HCT116 (cell line): ENCODE measurements around the gene RHPN2. TPM values are rescaled to one million over a fixed set of nuclear protein-coding genes. Genes with fewer than 3 reads are reported as not detected.

Experiments
- ATAC-seq: fragments of 200-7000 bp; cut with Tn5 transposase; 2 replicates; pipeline ENCODE4 v1.9.1; 2020; ENCODE audit warnings: mild to moderate bottlenecking, moderate library complexity
- BruUV-seq: library from RNA; stranded (reverse); fragments of 400-500 nt; replicated peaks from 2 replicates; lab custom pipeline; 2021; lab: Mats Ljungman, UMichigan
- CTCF ChIA-PET: fragments of 300-600 bp; sonication (Branson Sonifier 250); formaldehyde crosslinking; loops from one replicate; lab custom pipeline; 2021; ENCODE audit warnings: antibody characterized with exemption; lab: Charles Lee
- POLR2A ChIA-PET: fragments of 300-600, 350-600 bp; sonication (Branson Sonifier 250); formaldehyde crosslinking; loops from one replicate; lab custom pipeline; 2021; ENCODE audit warnings: antibody characterized with exemption; lab: Charles Lee
- RAD21 ChIA-PET, 2 experiments: fragments of 300-600 bp; sonication (Branson Sonifier 250); formaldehyde crosslinking; loops; one replicate each; lab custom pipeline; 2023; ENCODE audit warnings: low total read pairs in 2 of 2; ENCODE audit not compliant: uncharacterized antibody in 2 of 2, unreplicated experiment in 2 of 2, low non-redundant PET in 1 of 2; lab: Charles Lee
- DNase-seq: peaks from one replicate; pipeline ENCODE4 v3.0.0-alpha.2; 2010; ENCODE audit warnings: low read depth, low spot score
- H2AFZ ChIP-seq: fragments of 200-600 bp; shearing (Covaris generic), sonication (generic); 2 replicates; pipeline ENCODE4 v1.6.1; 2017; ENCODE audit warnings: low read depth, mixed run types, mixed read lengths, antibody characterized with exemption, low read length; ENCODE audit not compliant: poor library complexity, severe bottlenecking
- H3K27ac ChIP-seq: 2 replicates; pipeline ENCODE4 v1.5.1; 2012; ENCODE audit warnings: low read depth, low read length
- H3K27me3 ChIP-seq: fragments of 200-600 bp; sonication (generic); 2 replicates; pipeline ENCODE4 v1.6.1; 2016; ENCODE audit warnings: mixed run types, low read length, mixed read lengths; ENCODE audit not compliant: insufficient read depth
- H3K36me3 ChIP-seq, 2 experiments: fragments of 200-500 bp in 1 of 2; fragments of 200-600 bp in 1 of 2; sonication (Bioruptor generic) in 1 of 2; sonication (generic) in 1 of 2; 2 replicates each; pipeline versions ENCODE4 v1.5.1 to v1.6.1; 2014 to 2016; ENCODE audit warnings: low read length in 2 of 2, inconsistent platforms in 1 of 2, mixed read lengths in 1 of 2, mixed run types in 1 of 2; ENCODE audit not compliant: insufficient read depth in 2 of 2, control insufficient read depth in 1 of 2
- H3K4me1 ChIP-seq, 2 experiments: fragments of 200-600 bp in 1 of 2; sonication (generic) in 1 of 2; 2 replicates each; pipeline versions ENCODE4 v1.5.1 to v1.6.1; 2012 to 2017; ENCODE audit warnings: low read length in 2 of 2, inconsistent platforms in 1 of 2, mild to moderate bottlenecking in 1 of 2, mixed read lengths in 1 of 2, mixed run types in 1 of 2, moderate library complexity in 1 of 2; ENCODE audit not compliant: insufficient read depth in 2 of 2, control insufficient read depth in 1 of 2
- H3K4me2 ChIP-seq: fragments of 200-600 bp; sonication (generic); 2 replicates; pipeline ENCODE4 v1.6.1; 2017; ENCODE audit warnings: mixed run types, low read length, mixed read lengths
- H3K4me3 ChIP-seq, 2 experiments: fragments of 200-600 bp in 1 of 2; sonication (generic) in 1 of 2; replicated peaks in 1 of 2; 2 replicates each; pipeline ENCODE4 v1.5.1; 2011 to 2016; ENCODE audit warnings: low read length in 2 of 2, control low read depth in 1 of 2, low read depth in 1 of 2, mild to moderate bottlenecking in 1 of 2, mixed read lengths in 1 of 2, mixed run types in 1 of 2
- H3K79me2 ChIP-seq: fragments of 200-600 bp; sonication (generic); 2 replicates; pipeline ENCODE4 v1.6.1; 2017; ENCODE audit warnings: mild to moderate bottlenecking, mixed run types, low read length, moderate library complexity, mixed read lengths; ENCODE audit not compliant: insufficient read depth
- H3K9ac ChIP-seq: fragments of 200-600 bp; sonication (generic); 2 replicates; pipeline ENCODE4 v1.6.1; 2016; ENCODE audit warnings: low read length, mixed read lengths
- H3K9me2 ChIP-seq: fragments of 200-600 bp; sonication (generic), shearing (Covaris generic); 2 replicates; pipeline ENCODE4 v1.6.1; 2017; ENCODE audit warnings: mixed run types, mild to moderate bottlenecking, moderate library complexity; ENCODE audit not compliant: insufficient read depth
- H3K9me3 ChIP-seq, 2 experiments: fragments of 200-500 bp in 1 of 2; fragments of 200-600 bp in 1 of 2; sonication (Bioruptor generic) in 1 of 2; sonication (generic) in 1 of 2; 2 replicates each; pipeline ENCODE4 v1.6.1; 2014 to 2017; ENCODE audit warnings: low read length in 2 of 2, mixed read lengths in 2 of 2, inconsistent platforms in 1 of 2, low read depth in 1 of 2, mild to moderate bottlenecking in 1 of 2, mixed run types in 1 of 2, moderate library complexity in 1 of 2; ENCODE audit not compliant: control insufficient read depth in 1 of 2, insufficient read depth in 1 of 2
- H4K20me1 ChIP-seq: fragments of 200-600 bp; sonication (generic), shearing (Covaris generic); 2 replicates; pipeline ENCODE4 v1.6.1; 2017; ENCODE audit warnings: mixed run types, mild to moderate bottlenecking, moderate library complexity; ENCODE audit not compliant: insufficient read depth
- CEBPB ChIP-seq: IDR thresholded peaks from 2 replicates; pipeline ENCODE4 v1.6.1; 2012; ENCODE audit warnings: low read depth
- RAD21 ChIP-seq: IDR thresholded peaks from 2 replicates; pipeline ENCODE4 v1.6.1; 2012; ENCODE audit warnings: low read depth, mild to moderate bottlenecking
- intact Hi-C: fragments of 100-400 bp; cut with micrococcal nuclease; formaldehyde crosslinking; loops from 2 replicates; pipeline ENCODE4 v1.10.0; 2022
- total RNA-seq: library from RNA; stranded (reverse); gene quantifications from one replicate; pipeline ENCODE4 v1.2.1, GENCODE V29; 2021; ENCODE audit not compliant: unreplicated experiment
- TF ChIP-seq, protein P1 (sequence below): IDR thresholded peaks from 2 replicates; pipeline ENCODE4 v1.6.1; 2011; ENCODE audit warnings: mild to moderate bottlenecking, low read length, moderate library complexity; ENCODE audit not compliant: insufficient replicate concordance; ENCODE audit errors: extremely low read depth
- TF ChIP-seq, protein P2 (sequence below): IDR thresholded peaks from 2 replicates; pipeline ENCODE4 v1.6.1; 2012; ENCODE audit warnings: low read depth

The RHPN2 gene
- total RNA-seq, 1 experiment from 2014 or later: 33.3 TPM

DNA sequence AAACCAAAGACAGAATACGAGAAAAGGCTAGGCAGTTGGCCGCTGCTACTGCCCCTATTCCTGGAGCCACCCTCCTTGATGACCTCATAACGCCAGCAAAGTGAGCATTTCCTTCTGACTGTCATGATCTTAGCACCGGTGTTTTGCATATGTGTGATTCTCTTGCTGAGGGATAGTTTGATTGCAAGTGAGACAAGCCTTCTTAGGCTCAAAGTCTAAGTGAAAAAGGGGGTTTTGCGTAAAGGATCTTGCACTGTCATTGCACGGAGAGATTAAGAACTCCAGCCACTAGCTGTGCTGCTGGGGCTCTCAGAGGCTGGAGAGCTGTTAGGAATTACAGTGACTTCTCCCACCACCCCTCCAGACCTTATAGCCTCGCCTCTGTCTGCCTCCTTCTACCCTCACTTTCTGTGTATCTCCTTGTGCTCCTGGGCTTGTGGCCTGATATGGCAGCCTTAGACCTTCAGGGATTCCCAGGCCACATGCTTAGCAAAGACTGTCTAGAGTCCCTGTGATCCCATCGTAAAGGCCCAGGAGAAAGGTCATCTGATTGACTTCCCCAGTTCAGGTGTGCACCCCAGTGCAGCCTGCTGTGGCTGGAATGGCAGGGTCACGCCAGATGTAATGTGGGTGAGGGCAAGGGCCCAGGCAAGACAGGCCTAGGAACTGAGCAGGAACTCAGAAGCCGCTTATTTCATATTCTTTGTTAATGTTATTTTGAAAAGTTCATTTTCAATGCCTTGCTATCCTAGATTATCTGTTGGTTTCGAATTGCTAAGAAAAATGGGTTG is 28.9 kb upstream of the RHPN2 start:
- no peak for ATAC-seq
- Histone ChIP-seq H2AFZ (no peak overlapping the region), H3K9me2 (no peaks in the 10 kb centered on the region), H3K4me2 (no peak overlapping the region), H3K9me3 (no peaks in the 10 kb centered on the region), H3K36me3 (peaks cover 13% of the 10 kb centered on the region in 2 experiments; a peak in 3 of 4 replicates), H3K27ac (no peak overlapping the region), H3K4me3 (no peak overlapping the region), H3K79me2 (no peaks in the 10 kb centered on the region), H4K20me1 (no peaks in the 10 kb centered on the region), H3K27me3 (no peaks in the 10 kb centered on the region), H3K9ac (no peak overlapping the region), H3K4me1 (peaks cover 6 to 34% of the 10 kb centered on the region in 2 experiments; a peak in 3 of 4 replicates)
- intact Hi-C loops: no loop called here
- DNase-seq: no peak
- ChIA-PET RAD21 (no interaction called here), CTCF (no interaction called here), POLR2A (no interaction called here)
- BruUV-seq: no TSS peak
- TF ChIP-seq RAD21 (no peak), CEBPB (no peak)
- TF ChIP-seq, protein P1, sequence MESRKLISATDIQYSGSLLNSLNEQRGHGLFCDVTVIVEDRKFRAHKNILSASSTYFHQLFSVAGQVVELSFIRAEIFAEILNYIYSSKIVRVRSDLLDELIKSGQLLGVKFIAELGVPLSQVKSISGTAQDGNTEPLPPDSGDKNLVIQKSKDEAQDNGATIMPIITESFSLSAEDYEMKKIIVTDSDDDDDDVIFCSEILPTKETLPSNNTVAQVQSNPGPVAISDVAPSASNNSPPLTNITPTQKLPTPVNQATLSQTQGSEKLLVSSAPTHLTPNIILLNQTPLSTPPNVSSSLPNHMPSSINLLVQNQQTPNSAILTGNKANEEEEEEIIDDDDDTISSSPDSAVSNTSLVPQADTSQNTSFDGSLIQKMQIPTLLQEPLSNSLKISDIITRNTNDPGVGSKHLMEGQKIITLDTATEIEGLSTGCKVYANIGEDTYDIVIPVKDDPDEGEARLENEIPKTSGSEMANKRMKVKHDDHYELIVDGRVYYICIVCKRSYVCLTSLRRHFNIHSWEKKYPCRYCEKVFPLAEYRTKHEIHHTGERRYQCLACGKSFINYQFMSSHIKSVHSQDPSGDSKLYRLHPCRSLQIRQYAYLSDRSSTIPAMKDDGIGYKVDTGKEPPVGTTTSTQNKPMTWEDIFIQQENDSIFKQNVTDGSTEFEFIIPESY: no peak

GRCh38 chr19:33090179-33090578 is 25.5 kb upstream of the RHPN2 start:
- POLR2A ChIA-PET: no interaction called here

More at GRCh38 chr19:33090179-33090578, 25.5 kb upstream of the RHPN2 start:
- CTCF ChIA-PET: no interaction called here
- peaks cover 9 to 26% of the 10 kb centered on the region in 2 experiments for H3K4me1 ChIP-seq
- no peaks in the 10 kb centered on the region for H3K79me2 ChIP-seq
- RAD21 ChIA-PET: no interaction called here
- BruUV-seq: no TSS peak
- DNase-seq (no peak), ATAC-seq (no peak)
- H3K4me3 ChIP-seq: no peak overlapping the region
- H3K9me3 ChIP-seq: no peaks in the 10 kb centered on the region
- H3K4me2 ChIP-seq: no peak overlapping the region
- no peaks in the 10 kb centered on the region for H4K20me1 ChIP-seq
- no peak overlapping the region for H3K9ac ChIP-seq
- H3K9me2 ChIP-seq: no peaks in the 10 kb centered on the region
- peaks cover 6% of the 10 kb centered on the region in 2 experiments; a peak in 3 of 4 replicates for H3K36me3 ChIP-seq
- no peak overlapping the region for H3K27ac ChIP-seq
- H2AFZ ChIP-seq: no peak overlapping the region
- intact Hi-C loops: no loop called here
- TF ChIP-seq, protein P2, sequence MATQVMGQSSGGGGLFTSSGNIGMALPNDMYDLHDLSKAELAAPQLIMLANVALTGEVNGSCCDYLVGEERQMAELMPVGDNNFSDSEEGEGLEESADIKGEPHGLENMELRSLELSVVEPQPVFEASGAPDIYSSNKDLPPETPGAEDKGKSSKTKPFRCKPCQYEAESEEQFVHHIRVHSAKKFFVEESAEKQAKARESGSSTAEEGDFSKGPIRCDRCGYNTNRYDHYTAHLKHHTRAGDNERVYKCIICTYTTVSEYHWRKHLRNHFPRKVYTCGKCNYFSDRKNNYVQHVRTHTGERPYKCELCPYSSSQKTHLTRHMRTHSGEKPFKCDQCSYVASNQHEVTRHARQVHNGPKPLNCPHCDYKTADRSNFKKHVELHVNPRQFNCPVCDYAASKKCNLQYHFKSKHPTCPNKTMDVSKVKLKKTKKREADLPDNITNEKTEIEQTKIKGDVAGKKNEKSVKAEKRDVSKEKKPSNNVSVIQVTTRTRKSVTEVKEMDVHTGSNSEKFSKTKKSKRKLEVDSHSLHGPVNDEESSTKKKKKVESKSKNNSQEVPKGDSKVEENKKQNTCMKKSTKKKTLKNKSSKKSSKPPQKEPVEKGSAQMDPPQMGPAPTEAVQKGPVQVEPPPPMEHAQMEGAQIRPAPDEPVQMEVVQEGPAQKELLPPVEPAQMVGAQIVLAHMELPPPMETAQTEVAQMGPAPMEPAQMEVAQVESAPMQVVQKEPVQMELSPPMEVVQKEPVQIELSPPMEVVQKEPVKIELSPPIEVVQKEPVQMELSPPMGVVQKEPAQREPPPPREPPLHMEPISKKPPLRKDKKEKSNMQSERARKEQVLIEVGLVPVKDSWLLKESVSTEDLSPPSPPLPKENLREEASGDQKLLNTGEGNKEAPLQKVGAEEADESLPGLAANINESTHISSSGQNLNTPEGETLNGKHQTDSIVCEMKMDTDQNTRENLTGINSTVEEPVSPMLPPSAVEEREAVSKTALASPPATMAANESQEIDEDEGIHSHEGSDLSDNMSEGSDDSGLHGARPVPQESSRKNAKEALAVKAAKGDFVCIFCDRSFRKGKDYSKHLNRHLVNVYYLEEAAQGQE: no peak
- no peaks in the 10 kb centered on the region for H3K27me3 ChIP-seq
